Sigmoid colon (tissue), 4 donors: ENCODE results near the gene RUSF1.

Experiments used
- CTCF ChIP-seq, 4 experiments: fragments of 450-650 bp in 3 of 4; fragments of 200-600 bp in 1 of 4; IDR thresholded peaks; one replicate each; pipeline ENCODE4 v1.5.1; 2016 to 2019; ENCODE audit warnings: antibody characterized with exemption in 4 of 4, mild to moderate bottlenecking in 3 of 4, moderate library complexity in 2 of 4
- EP300 ChIP-seq, 4 donors: sonication (generic); formaldehyde crosslinking; IDR thresholded peaks; one replicate each; pipeline ENCODE4 v1.6.1; 2017; ENCODE audit warnings: antibody characterized with exemption in 4 of 4
- POLR2A ChIP-seq, 2 donors: fragments of 450-650 bp; IDR thresholded peaks; one replicate each; pipeline ENCODE4 v1.6.1; 2016; ENCODE audit warnings: antibody characterized with exemption in 2 of 2, mild to moderate bottlenecking in 2 of 2, moderate library complexity in 2 of 2
- POLR2AphosphoS5 ChIP-seq, 4 donors: sonication (generic); formaldehyde crosslinking; IDR thresholded peaks; one replicate each; pipeline ENCODE4 v1.6.1; 2017; ENCODE audit warnings: antibody characterized with exemption in 4 of 4

DNA sequence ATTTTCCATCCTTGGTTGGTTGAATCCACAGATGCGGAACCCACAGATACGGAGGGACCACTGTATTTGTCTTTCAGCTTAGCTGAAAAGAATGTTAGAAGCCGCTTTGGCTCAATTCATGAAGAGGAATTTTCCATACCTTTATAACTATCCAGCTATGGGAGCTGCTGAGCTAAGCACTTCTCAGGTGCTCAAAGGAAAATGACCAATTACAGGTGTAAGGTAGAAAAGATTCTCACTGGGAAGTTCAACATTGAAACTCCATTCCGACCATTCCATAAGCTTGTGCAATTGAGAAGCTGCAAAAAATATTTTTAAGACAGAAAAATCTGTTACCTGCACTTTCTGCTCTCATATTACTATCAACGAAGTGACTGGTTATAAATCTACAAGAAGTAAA, 22.2 kb upstream of the RUSF1 start:
- TF ChIP-seq CTCF (IDR thresholded peaks at IDR 0.05) (no peak), EP300 (IDR thresholded peaks at IDR 0.05) (no peak), POLR2AphosphoS5 (IDR thresholded peaks at IDR 0.05) (no peak), POLR2A (IDR thresholded peaks at IDR 0.05) (no peak)
